Mesendoderm (in vitro differentiated cells): ENCODE data around the gene MTUS2.
A peak's percentile ranks its signal among the peaks of the same experiment; 100 is the strongest.

Experiments used
- DNase-seq: peaks from one replicate; pipeline ENCODE4 v3.0.0; 2013
- H2AK5ac ChIP-seq: 2 replicates; pipeline ENCODE4 v1.6.1; 2013; ENCODE audit warnings: low read length, inconsistent platforms
- H2BK120ac ChIP-seq: 2 replicates; pipeline ENCODE4 v1.6.1; 2013; ENCODE audit warnings: low read depth, mild to moderate bottlenecking, low read length, moderate library complexity, mixed read lengths
- H2BK15ac ChIP-seq: replicated peaks from 2 replicates; pipeline ENCODE4 v1.6.1; 2013; ENCODE audit warnings: low read depth, mild to moderate bottlenecking, moderate library complexity
- H2BK5ac ChIP-seq: 2 replicates; pipeline ENCODE4 v1.6.1; 2013; ENCODE audit warnings: low read length, inconsistent platforms
- H3K18ac ChIP-seq: 2 replicates; pipeline ENCODE4 v1.6.1; 2013; ENCODE audit warnings: mild to moderate bottlenecking, low read length, mixed read lengths
- H3K23ac ChIP-seq: one replicate; pipeline ENCODE4 v1.6.1; 2013; ENCODE audit warnings: low read length
- H3K27ac ChIP-seq: 2 replicates; pipeline ENCODE4 v1.5.1; 2013; ENCODE audit warnings: low read depth, mild to moderate bottlenecking, inconsistent platforms, low read length, moderate library complexity
- H3K27me3 ChIP-seq: 2 replicates; pipeline ENCODE4 v1.6.1; 2013; ENCODE audit warnings: low read length, control low read depth, mild to moderate bottlenecking, inconsistent platforms; ENCODE audit not compliant: insufficient read depth, poor library complexity
- H3K36me3 ChIP-seq: 2 replicates; pipeline ENCODE4 v1.6.1; 2013; ENCODE audit warnings: low read length, inconsistent platforms; ENCODE audit not compliant: control insufficient read depth, insufficient read depth
- H3K4ac ChIP-seq: one replicate; pipeline ENCODE4 v1.6.1; 2013; ENCODE audit warnings: low read depth, mild to moderate bottlenecking, low read length, moderate library complexity
- H3K4me1 ChIP-seq: 2 replicates; pipeline ENCODE4 v1.6.1; 2013; ENCODE audit warnings: low read depth, low read length, inconsistent platforms; ENCODE audit not compliant: control insufficient read depth
- H3K4me2 ChIP-seq: 2 replicates; pipeline ENCODE4 v1.6.1; 2013; ENCODE audit warnings: low read length
- H3K4me3 ChIP-seq: 2 replicates; pipeline ENCODE4 v1.5.1; 2013; ENCODE audit warnings: mild to moderate bottlenecking, low read length
- H3K56ac ChIP-seq: one replicate; pipeline ENCODE4 v1.6.1; 2013; ENCODE audit warnings: low read length
- H3K79me1 ChIP-seq: 2 replicates; pipeline ENCODE4 v1.6.1; 2013; ENCODE audit warnings: low read length, inconsistent platforms
- H3K79me2 ChIP-seq: 2 replicates; pipeline ENCODE4 v1.6.1; 2013; ENCODE audit warnings: mild to moderate bottlenecking, low read length; ENCODE audit not compliant: control insufficient read depth, insufficient read depth
- H3K9ac ChIP-seq: 2 replicates; pipeline ENCODE4 v1.6.1; 2013; ENCODE audit warnings: low read length, inconsistent platforms
- H4K5ac ChIP-seq: one replicate; pipeline ENCODE4 v1.6.1; 2013; ENCODE audit warnings: low read length
- H4K8ac ChIP-seq: one replicate; pipeline ENCODE4 v1.6.1; 2013; ENCODE audit warnings: low read depth, mild to moderate bottlenecking, control low read depth, low read length, moderate library complexity
- WGBS: extraction: QIAGEN DNeasy Blood & Tissue Kit; methylation state at CpG from one replicate; pipeline ENCODE4 v1.1.7; 2013; ENCODE audit warnings: low lambda C conversion rate, missing lambda C conversion rate; ENCODE audit not compliant: insufficient coverage; ENCODE audit errors: extremely low coverage; 5-methylcytosine and 5-hydroxymethylcytosine counted together

The MTUS2 gene

DNA sequence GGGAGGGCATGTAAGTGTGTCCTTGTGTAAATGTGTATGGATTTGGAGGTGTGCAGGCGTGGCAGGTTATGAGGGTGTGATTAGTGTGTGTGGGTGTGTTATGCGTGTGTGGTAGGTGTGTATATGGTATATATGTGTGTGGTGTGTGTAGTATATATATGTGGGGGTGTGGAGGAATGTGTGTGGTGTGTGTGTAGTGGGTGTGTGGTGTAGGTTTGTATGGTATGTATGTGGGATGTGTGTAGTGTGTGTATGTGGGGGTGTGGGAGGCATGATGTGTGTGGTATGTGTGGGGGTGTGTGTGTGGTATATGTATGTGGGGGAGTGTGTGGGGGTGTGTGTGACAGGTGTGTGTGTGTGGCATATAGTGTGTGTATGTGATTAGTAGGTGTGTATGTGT lies 671.1 kb downstream of the MTUS2 start:
- H2AK5ac ChIP-seq: no peak overlapping the region
- no peak overlapping the region for H3K4me2 ChIP-seq
- H3K27me3 ChIP-seq: no peaks in the 10 kb centered on the region
- H3K79me2 ChIP-seq: no peaks in the 10 kb centered on the region
- no peak overlapping the region for H3K9ac ChIP-seq
- no peak overlapping the region for H4K5ac ChIP-seq
- H3K18ac ChIP-seq: no peak overlapping the region
- H3K4me1 ChIP-seq: no peaks in the 10 kb centered on the region
- H2BK120ac ChIP-seq: no peak overlapping the region
- DNase-seq: no peak
- H3K27ac ChIP-seq: no peak overlapping the region
- no peaks in the 10 kb centered on the region for H3K36me3 ChIP-seq
- no peak overlapping the region for H2BK15ac ChIP-seq
- H3K79me1 ChIP-seq: no peaks in the 10 kb centered on the region
- H3K4ac ChIP-seq: no peak overlapping the region
- no peak overlapping the region for H2BK5ac ChIP-seq
- WGBS: 58% methylated on average over 2 of the region's 2 CpGs
- H3K23ac ChIP-seq: no peak overlapping the region
- H4K8ac ChIP-seq: no peak overlapping the region
- no peak overlapping the region for H3K56ac ChIP-seq
- no peak overlapping the region for H3K4me3 ChIP-seq

DNA sequence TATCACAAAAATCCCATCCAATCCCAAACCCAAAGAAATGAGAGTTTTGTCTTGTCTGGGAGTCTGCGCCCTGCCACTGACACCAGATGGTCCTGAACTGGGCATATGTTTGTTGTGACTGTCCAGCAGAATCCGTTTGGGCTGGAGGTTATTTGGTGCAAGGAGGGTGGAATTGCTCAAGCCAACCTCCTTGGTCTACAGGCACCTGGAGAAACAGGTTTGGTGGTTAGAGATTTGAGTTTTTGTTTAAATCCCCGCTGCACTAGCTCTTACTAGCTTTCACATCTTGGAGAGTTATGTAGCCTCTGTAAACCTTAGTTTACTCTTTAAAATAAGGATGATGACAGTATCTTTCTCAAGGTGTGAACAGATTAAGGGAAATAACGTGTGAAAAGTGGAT lies 673.7 kb downstream of the MTUS2 start:
- no peak overlapping the region for H3K4me2 ChIP-seq
- H3K4ac ChIP-seq: no peak overlapping the region
- no peak overlapping the region for H4K5ac ChIP-seq
- H2BK120ac ChIP-seq: no peak overlapping the region
- H3K4me3 ChIP-seq: no peak overlapping the region
- no peaks in the 10 kb centered on the region for H3K4me1 ChIP-seq
- no peaks in the 10 kb centered on the region for H3K79me2 ChIP-seq
- H3K23ac ChIP-seq: no peak overlapping the region
- H3K18ac ChIP-seq: no peak overlapping the region
- no peak overlapping the region for H2BK15ac ChIP-seq
- H3K9ac ChIP-seq: no peak overlapping the region
- no CpG with 5 or more reads among the region's 4 CpGs for WGBS
- no peak overlapping the region for H2AK5ac ChIP-seq
- no peak overlapping the region for H2BK5ac ChIP-seq
- no peak for DNase-seq
- H3K79me1 ChIP-seq: no peaks in the 10 kb centered on the region
- no peaks in the 10 kb centered on the region for H3K27me3 ChIP-seq
- H3K36me3 ChIP-seq: no peaks in the 10 kb centered on the region
- no peak overlapping the region for H3K27ac ChIP-seq
- H4K8ac ChIP-seq: no peak overlapping the region
- no peak overlapping the region for H3K56ac ChIP-seq

DNA sequence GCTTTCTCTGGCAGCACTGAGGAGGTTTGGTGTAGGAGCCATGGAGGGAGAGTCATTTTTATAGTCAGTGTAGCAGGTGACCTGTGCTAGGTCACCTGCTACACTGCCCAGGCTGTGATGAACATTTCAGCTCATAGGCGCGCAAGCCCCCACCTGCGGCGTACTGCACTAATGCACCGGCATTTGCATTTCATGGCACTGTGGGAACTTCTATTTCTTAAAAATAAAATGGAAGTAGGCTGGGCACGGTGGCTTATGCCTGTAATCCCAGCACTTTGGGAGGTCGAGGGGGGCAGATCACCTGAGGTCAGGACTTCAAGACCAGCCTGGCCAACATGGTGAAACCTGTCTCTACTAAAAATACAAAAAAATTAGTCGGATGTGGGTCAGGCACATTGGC lies 674.4 kb downstream of the MTUS2 start:
- Histone ChIP-seq H3K9ac (no peak overlapping the region), H3K4me1 (no peaks in the 10 kb centered on the region), H3K56ac (no peak overlapping the region), H3K4ac (no peak overlapping the region), H2BK120ac (no peak overlapping the region), H3K27me3 (no peaks in the 10 kb centered on the region), H3K4me3 (no peak overlapping the region), H3K36me3 (no peaks in the 10 kb centered on the region), H3K18ac (no peak overlapping the region), H2AK5ac (no peak overlapping the region), H3K27ac (no peak overlapping the region), H2BK5ac (no peak overlapping the region), H3K4me2 (no peak overlapping the region), H3K23ac (no peak overlapping the region), H2BK15ac (no peak overlapping the region), H3K79me1 (no peaks in the 10 kb centered on the region), H4K5ac (no peak overlapping the region), H4K8ac (no peak overlapping the region), H3K79me2 (no peaks in the 10 kb centered on the region)
- WGBS: no CpG with 5 or more reads among the region's 8 CpGs
- no peak for DNase-seq

GRCh38 chr13:29496241-29496712 lies 676.1 kb downstream of the MTUS2 start:
- Histone ChIP-seq H2AK5ac (no peak overlapping the region), H3K36me3 (no peaks in the 10 kb centered on the region), H3K79me1 (no peaks in the 10 kb centered on the region), H3K4me3 (no peak overlapping the region), H2BK15ac (no peak overlapping the region), H2BK5ac (no peak overlapping the region), H3K79me2 (no peaks in the 10 kb centered on the region), H3K4me2 (no peak overlapping the region), H2BK120ac (no peak overlapping the region), H3K27me3 (no peaks in the 10 kb centered on the region), H3K23ac (no peak overlapping the region), H3K4ac (no peak overlapping the region), H4K5ac (no peak overlapping the region), H3K18ac (no peak overlapping the region), H3K27ac (no peak overlapping the region), H3K9ac (no peak overlapping the region), H3K4me1 (no peaks in the 10 kb centered on the region), H4K8ac (no peak overlapping the region), H3K56ac (no peak overlapping the region)
- no CpG with 5 or more reads among the region's 9 CpGs for WGBS
- no peak for DNase-seq

GRCh38 chr13:29497137-29497654 lies 677.1 kb downstream of the MTUS2 start:
- no peak overlapping the region for H3K9ac ChIP-seq
- H3K23ac ChIP-seq: no peak overlapping the region
- no peak overlapping the region for H3K4ac ChIP-seq
- H3K56ac ChIP-seq: no peak overlapping the region
- H2BK120ac ChIP-seq: no peak overlapping the region
- no peak overlapping the region for H3K4me2 ChIP-seq
- H3K18ac ChIP-seq: no peak overlapping the region
- no peak overlapping the region for H3K4me3 ChIP-seq
- no peak overlapping the region for H2BK15ac ChIP-seq
- no peaks in the 10 kb centered on the region for H3K4me1 ChIP-seq
- no peak overlapping the region for H4K8ac ChIP-seq
- no peak overlapping the region for H3K27ac ChIP-seq
- H2BK5ac ChIP-seq: no peak overlapping the region
- H3K79me1 ChIP-seq: no peaks in the 10 kb centered on the region
- H3K27me3 ChIP-seq: no peaks in the 10 kb centered on the region
- H3K36me3 ChIP-seq: no peaks in the 10 kb centered on the region
- WGBS: no CpG with 5 or more reads among the region's 15 CpGs
- peak; percentile 58 for DNase-seq
- H3K79me2 ChIP-seq: no peaks in the 10 kb centered on the region
- H2AK5ac ChIP-seq: no peak overlapping the region
- no peak overlapping the region for H4K5ac ChIP-seq

GRCh38 chr13:29498426-29499040 lies 678.4 kb downstream of the MTUS2 start:
- no CpG with 5 or more reads among the region's 13 CpGs for WGBS
- no peak overlapping the region for H3K27ac ChIP-seq
- H3K27me3 ChIP-seq: no peaks in the 10 kb centered on the region
- H3K56ac ChIP-seq: no peak overlapping the region
- H3K4me3 ChIP-seq: no peak overlapping the region
- H3K79me1 ChIP-seq: no peaks in the 10 kb centered on the region
- no peak overlapping the region for H3K18ac ChIP-seq
- H3K36me3 ChIP-seq: no peaks in the 10 kb centered on the region
- H2BK5ac ChIP-seq: no peak overlapping the region
- H3K9ac ChIP-seq: no peak overlapping the region
- no peak overlapping the region for H2BK15ac ChIP-seq
- H3K79me2 ChIP-seq: no peaks in the 10 kb centered on the region
- no peak overlapping the region for H2AK5ac ChIP-seq
- DNase-seq: no peak
- no peak overlapping the region for H3K4me2 ChIP-seq
- no peak overlapping the region for H2BK120ac ChIP-seq
- no peak overlapping the region for H4K8ac ChIP-seq
- no peak overlapping the region for H4K5ac ChIP-seq
- H3K23ac ChIP-seq: no peak overlapping the region
- no peak overlapping the region for H3K4ac ChIP-seq
- no peaks in the 10 kb centered on the region for H3K4me1 ChIP-seq
